A549 treated with Hydrocortisone at 1 μM for 4 hours (cell line): Measurements from ENCODE around the gene PEX19. TPM values are rescaled to one million over a fixed set of nuclear protein-coding genes. Genes with fewer than 3 reads are reported as not detected.

Source experiments
- total RNA-seq: library from RNA; stranded (reverse); fragments of 200-300 nt; extraction: Qiagen RNA extraction; gene quantifications from 5 replicates; pipeline ENCODE4 v1.2.3, GENCODE V29; 2022

Gene PEX19, protein sequence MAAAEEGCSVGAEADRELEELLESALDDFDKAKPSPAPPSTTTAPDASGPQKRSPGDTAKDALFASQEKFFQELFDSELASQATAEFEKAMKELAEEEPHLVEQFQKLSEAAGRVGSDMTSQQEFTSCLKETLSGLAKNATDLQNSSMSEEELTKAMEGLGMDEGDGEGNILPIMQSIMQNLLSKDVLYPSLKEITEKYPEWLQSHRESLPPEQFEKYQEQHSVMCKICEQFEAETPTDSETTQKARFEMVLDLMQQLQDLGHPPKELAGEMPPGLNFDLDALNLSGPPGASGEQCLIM
- 20.7 to 29.0 TPM (median 24.6 TPM) in 5 replicates for total RNA-seq

DNA sequence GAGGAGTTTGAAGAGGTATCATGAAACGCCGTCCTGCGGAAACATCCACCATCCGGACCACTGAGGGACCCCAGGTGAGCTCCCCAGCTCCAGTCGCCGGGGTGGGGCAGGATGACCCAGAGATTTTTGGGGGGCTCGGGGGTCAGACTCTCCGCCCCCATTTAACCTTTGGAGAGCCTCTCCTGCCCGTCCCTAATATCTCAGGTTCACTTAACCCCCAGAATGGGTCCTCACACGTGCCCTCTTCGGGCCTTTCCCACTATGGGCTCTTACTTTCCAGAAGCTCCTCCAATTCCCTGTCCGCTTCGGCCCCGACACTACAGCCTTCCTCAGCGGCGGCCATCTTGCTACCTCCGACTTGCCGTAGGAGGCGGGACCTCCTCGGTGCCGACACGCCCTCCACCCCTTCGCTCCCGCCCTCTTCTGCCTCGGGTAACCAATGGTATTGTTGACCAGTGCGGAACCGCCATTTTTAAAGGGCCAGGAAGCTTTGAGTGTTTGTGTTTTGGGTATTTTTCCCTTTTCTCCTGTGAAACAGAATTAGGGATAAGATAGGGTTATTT is at the start of gene PEX19:
TSS of gene PEX19 (minus strand) at position 352 of the 563 bp plus-strand sequence. CDS start at position 343, 9 bp downstream.

DNA sequence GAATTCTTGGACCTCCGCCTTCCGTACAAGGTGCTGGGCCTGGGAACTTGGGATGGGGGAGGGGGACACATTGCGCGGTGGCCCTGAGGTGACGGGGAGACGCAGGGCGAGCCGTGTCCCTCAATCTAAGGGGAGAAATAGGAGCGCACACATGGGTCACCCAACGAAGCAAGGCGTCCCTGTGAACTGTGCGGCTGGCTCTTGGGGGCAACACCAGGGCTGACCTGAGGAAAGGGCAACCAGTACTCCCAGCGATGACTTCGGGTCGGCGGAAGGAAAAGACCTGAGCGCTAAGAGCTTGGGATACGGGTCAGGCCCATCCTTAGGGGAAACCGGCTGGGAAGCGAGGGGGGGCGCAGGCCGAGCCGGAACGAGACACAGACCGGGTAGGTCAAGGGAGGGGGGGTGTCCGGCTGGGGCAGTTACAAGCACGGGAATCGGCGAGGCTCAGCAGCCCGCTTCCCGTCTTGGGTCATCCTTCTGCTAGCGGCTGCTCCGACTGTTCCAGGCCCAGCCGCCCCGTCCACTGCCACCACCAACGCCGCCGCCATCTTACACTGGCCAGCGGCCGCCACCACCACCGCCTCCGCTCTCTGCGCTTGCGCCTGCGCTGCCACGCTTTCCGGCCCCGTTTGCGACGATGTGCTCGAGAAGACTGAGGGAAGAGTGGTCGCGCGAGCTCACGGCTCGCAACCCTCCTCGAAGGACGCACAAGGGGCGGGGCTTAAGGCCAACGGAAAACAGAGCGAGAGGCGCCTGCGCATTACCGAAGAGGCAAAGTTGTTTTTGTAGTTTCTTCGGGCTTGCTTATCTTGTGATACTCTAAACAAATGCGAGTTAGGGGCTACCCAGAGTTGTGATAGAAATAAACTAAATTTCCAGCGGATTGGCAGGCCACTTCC is 22.8 kb downstream of the PEX19 start, which contains the start of gene DCAF8:
TSS of gene DCAF8 (minus strand) at position 657 of the 902 bp plus-strand sequence. CDS start 18,541 bp downstream, outside the sequence.

Other genes with a start within 250 kb of the PEX19 start
- gene KCNJ10, start 215.0 kb downstream of the PEX19 start, total RNA-seq: not detected in 5 replicates
- not detected in 5 replicates for gene KCNJ9, start 203.6 kb downstream of the PEX19 start, total RNA-seq
- 7.2 to 10.3 TPM (median 8.8 TPM) in 5 replicates for gene IGSF8, start 186.5 kb downstream of the PEX19 start, total RNA-seq
- 0.06 to 0.20 TPM (median 0.09 TPM) in 5 replicates for gene ATP1A2, start 169.4 kb downstream of the PEX19 start, total RNA-seq
- not detected in 5 replicates for gene ATP1A4, start 133.5 kb downstream of the PEX19 start, total RNA-seq
- 0.08 TPM in 1 of 5 replicates, not detected in the others for gene CASQ1, start 94.6 kb downstream of the PEX19 start, total RNA-seq
- gene PEA15, start 79.7 kb downstream of the PEX19 start, total RNA-seq: 166 to 210 TPM (median 183 TPM) in 5 replicates
- gene DCAF8, start 22.6 kb downstream of the PEX19 start, total RNA-seq: 44.4 to 51.6 TPM (median 47.5 TPM) in 5 replicates
- 79.9 to 107 TPM (median 85.9 TPM) in 5 replicates for gene COPA, start 58.1 kb upstream of the PEX19 start, total RNA-seq
- gene NCSTN, start 58.2 kb upstream of the PEX19 start, total RNA-seq: 42.3 to 49.7 TPM (median 46.6 TPM) in 5 replicates
- 0.35 to 0.76 TPM (median 0.42 TPM) in 5 replicates for gene NHLH1, start 81.9 kb upstream of the PEX19 start, total RNA-seq
- 0.55 to 1.0 TPM (median 0.76 TPM) in 5 replicates for gene VANGL2, start 115.4 kb upstream of the PEX19 start, total RNA-seq
- not detected in 5 replicates for gene SLAMF6, start 238.1 kb upstream of the PEX19 start, total RNA-seq